OCI-M2 (cell line): ENCODE measurements around the gene SLC25A26.

Experiments used
- DNase-seq: peaks from one replicate; lab custom pipeline; 2025; ENCODE audit not compliant: unreplicated experiment; lab: John Stamatoyannopoulos, UW

Gene SLC25A26, protein sequence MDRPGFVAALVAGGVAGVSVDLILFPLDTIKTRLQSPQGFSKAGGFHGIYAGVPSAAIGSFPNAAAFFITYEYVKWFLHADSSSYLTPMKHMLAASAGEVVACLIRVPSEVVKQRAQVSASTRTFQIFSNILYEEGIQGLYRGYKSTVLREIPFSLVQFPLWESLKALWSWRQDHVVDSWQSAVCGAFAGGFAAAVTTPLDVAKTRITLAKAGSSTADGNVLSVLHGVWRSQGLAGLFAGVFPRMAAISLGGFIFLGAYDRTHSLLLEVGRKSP

DNA sequence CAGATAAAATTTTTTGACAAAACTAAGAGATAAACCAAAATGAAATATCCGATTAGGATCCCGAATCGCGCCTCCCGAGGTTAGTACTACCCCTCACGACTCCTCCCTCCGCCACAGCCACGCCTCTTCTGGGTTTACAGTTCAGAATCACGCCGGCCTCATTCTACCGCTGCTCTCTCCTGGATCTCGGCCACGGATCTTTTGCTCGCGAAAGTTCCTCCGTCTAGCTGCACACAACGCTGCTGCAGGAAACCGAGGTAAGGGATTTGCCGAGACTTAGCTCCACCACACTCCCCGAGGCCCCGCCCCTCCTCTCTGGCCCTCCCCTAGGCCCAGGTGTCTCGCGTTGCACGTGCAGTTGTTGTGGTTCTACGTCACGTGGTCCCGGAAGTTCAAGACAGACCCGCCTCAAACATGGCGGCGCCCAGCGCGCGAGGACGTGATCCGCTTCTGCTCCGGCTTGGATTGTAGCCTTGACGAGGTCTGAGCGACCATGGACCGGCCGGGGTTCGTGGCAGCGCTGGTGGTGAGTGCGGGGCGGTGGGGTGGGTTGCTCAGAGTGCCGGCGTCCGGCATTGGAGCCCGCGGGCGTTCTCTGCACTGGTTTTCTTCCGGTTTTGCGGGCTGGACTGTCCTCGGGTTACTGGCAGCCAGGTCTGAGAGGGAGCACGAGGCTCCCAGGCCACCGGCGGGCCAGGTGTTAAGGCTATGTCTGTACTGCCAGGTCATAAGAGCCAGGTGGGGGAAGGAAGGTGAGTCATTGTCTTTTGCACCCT is at the start of gene SLC25A26:
Gene SLC25A26 (plus strand): TSS at position 400 of the 776 bp plus-strand sequence. CDS start 94 bp downstream, at position 494.
- DNase-seq, result peak; percentile 77

DNA sequence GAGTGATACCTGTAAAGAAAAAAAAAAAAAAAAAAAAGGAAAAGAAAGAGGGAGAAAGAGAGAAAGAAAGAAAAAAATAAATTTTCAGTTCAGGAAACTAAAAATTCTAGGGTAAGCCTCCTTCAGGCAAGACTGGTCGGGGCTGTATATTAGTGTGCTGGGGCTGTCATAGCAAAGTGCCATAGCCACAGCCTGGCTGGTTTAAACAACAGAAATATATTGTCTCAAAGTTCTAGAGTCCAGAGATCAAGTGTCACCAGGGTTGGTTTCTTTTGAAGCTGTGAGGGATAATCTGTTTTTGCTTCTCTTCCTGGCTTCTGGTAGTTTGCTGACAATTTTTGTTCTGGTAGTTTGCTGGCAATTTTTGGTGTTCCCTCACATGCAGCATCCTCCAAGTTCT is 48.4 kb upstream of the SLC25A26 start:
- no peak for DNase-seq

DNA sequence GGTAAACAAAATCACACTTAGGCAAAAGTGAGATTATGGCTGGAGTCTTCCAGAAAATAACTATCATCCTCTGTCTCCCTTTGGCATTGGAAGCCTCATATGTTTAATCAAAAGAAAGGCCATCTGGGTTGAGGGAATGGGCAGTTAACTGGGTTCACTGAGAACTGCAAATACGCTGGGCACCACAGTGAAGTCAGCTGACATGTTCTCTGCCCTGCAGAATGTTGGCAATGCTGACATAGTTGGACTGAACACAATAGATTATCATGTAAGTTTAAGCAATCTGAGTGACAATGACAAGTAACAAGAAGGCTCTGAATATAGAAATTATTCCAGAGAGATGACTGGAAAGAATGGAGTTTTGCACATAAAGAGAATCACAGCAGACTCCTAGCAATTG is 43.8 kb upstream of the SLC25A26 start:
- no peak for DNase-seq

DNA sequence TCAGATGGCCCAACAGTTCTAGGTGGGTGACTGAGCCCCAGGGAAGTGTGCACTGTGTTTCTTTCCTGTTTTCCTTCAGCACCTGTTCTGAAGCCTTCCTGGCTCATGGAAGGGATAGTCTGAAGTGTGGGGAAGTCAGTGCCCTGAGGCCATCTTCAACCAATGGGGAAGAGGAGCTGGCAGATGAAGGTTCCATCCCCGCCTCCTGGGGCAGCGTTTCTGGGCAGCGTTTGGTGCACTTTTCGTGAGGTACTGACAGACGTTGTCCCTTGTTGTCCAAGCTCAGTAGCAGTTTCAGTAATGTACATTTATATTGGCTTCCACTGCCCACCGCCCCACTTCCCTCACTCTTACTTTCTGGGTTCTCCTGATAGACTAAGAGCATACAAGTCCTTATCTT is 42.6 kb upstream of the SLC25A26 start:
- no peak for DNase-seq

DNA sequence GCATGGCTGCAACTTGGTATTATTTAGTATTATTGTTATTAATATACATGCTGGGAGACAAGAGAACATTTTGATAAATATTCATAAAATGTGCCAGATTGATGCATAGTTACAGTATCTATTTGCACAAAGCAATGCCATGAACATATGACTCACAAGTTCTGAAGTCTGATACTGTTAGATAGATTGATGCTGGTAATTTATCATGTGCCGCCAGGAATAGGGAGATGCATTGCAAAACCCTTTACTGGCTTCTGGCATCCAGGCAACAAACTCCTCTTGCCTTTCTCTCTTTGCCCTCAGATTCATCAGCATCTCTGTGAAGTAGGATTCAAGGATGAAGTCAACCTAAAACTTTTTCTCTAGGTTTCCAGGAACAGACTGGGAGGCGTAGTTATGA is 41.0 kb upstream of the SLC25A26 start:
- DNase-seq, result no peak

DNA sequence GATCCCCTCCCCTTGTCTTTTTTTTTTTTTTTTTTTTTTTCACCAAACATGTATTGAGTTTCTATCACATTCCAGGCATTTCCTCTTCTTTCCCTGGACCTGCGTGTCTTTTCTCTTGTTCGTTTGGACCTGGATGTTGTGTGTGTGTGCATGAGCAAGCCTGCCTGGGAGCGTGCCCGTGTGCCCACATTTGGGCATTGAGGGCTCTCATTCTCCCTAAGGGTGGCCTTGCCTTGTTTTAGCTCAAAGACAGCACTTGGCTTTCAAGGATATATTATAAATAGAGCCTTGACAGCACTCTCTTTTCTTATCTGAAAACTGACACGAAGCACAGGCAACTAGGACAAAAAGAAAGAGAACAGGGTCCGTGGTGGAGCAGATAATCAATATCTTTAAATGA is 39.0 kb upstream of the SLC25A26 start:
- DNase-seq, result no peak

DNA sequence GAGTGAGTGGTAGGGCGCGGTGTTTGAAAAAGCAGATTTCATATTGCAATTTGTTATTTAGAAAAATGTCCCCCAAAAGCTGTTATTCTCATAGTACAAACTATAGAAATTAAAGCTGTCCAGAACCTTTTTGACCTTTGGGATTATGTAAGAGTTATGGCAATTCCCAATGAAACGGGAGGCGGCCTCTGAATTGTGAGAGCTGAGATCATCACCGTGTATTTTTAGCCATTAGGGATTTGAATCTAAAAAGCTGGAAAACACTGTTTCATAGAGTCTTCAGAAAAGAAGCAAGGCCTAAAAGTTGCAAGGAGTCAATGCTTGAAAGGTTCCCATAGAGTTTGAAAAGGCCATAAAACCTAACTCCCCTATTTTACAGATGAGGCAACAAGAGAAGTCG is 38.6 kb upstream of the SLC25A26 start:
- no peak for DNase-seq

DNA sequence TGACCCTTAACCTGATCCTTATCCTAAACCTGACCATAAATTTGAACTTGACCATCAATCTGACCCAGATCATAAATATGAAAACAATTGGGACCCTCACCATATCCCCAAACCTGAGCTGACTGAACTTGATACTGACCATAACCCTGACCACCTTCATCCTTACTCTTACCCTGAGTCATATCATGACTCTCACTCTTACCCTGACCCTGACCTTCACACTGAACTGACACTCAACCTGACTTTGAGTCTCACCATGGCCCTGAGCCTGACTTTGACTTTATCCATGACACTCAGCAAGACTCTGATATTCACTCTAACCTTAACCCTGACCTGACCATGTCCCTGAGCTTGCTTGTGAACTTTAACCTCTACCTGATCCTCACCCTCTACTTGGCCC is 34.3 kb upstream of the SLC25A26 start:
- no peak for DNase-seq

DNA sequence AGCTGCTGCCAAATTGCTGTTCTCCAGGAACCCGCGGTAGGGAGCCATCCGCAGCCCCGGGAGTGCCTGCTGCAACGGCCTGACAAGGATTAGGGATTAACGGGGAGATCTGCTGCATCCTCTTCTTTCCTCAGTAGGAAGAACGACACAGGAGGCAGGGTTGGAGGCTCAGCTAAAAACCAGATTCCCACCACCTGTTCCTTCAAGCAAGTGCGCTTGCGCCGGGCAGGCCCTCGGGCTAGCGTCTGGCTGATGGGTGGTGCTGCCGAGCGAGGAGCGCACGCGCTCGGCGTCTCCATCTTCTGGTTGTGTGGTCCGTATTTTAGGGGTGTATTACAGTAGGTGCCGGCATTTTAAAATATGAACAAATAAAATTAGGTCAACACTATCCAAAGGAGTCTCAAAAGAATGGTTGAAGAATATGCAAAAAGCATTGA is 25.4 kb upstream of the SLC25A26 start:
- DNase-seq, result no peak

DNA sequence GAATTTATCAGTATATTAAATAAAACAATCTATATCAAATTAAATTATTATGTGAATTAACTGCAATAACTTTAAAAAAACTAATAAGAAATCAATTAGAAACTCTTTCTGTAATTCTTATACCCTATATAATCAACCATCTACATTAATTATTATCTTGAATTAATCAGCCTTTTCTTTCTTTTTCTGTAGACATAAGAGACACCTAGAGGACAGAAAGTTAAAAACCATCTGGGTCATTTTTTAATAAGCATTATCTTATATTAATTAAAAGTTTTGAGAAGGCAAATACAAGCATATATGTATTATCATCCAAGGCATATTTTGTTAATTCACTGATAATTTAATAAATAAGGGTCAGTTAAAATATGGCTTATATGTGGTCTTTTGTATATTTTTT is 24.2 kb upstream of the SLC25A26 start:
- DNase-seq, result no peak

DNA sequence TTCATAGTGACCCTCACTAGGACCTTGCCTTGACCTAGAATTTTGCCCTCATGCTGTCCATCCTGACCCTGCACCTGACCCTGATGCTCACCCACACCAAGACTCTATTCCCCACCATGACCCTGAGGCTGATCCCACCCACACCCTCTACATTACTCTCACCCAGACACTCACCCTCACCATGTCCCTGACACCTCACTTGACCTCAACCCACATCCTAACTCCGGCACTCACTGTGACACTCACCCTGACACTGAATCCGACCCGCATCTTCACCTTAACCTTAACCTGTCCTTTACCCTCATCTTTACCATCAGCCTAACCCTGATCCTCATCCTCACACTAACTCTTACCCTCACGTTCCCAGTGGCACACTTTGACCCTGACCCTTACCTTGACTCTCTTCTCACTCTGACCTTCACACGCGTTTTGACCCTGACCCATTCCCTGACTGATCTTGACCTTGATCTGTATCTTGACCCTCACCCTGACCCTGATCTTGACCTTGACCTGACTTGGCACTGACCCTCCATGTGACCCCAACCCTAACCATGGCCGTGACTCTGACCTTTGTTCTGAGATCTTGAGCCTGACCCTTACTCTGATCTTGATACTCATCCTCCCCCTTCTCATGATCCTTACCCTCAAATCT is 22.2 kb upstream of the SLC25A26 start:
- no peak for DNase-seq

DNA sequence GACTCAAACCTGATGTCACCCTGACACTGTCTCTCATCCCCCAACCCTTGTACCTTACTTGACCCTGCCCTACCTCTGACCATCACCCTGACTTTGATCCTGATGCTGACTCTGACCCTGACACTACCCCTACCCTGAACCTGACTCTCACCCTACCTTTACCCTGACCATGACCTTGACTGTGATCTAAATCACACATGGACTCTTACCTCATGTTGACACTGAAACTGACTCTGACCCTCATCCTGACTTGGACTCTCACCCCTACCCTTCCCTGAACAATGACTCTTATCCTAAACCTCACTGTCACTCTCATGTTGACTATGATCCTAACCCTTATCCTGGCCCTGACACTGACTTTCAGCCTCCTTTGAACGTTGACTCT is 21.7 kb upstream of the SLC25A26 start:
- DNase-seq, result no peak

DNA sequence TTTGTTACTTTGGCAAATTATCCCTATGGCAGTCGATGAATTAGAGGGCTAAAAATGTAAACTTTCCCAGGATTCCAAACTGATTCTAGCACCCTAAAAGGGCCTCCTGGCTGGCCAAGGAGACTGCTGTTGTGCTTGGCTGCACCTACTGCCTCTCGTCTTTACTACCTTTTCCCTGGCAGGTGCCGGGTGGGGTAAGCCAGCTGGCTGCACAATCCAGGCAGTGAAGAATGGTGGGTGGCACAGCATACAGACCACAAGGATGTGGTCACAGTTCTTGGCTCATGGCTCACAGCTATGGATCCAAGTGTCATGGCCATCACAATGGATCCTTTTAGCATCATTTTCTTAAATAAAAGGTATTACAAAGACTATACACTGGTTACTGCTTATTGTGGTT is 20.7 kb upstream of the SLC25A26 start:
- DNase-seq, result no peak

DNA sequence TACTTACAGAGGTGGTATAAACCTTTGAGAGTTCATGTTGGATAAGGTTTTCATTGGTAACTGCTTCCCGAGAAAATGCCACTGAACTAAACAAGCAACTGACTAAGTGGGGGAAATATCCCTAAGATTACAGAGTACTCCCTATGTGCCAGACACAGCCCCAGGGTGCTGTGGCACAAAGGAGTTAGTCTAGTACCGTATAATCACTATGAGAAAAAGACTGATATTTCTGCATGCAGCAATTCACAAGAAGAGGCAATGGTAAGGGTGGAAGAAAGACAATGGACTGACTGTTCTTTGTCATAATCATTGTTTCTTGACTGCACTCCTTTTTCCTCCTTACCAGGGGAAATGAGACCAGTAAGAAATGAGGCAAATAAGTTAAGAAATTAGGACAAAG is 20.0 kb upstream of the SLC25A26 start:
- DNase-seq, result no peak

DNA sequence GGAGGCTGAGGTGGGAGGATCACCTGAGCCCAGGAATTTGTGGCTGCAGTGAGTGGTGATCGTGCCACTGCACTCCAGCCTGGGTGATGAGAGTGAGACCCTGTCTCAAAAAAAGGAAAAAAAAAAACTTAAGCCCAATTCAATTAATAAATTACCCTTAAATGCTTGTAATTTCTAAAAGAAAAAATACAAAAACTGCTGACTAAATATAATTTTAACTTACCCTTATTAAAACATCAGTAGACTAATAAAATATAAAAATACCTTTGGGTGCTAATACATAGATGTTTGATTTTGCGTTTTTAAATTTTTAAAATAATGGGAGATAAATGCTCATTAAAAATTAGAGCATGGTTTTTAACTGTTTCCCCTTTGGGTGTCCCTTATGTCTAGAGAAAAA is 17.5 kb upstream of the SLC25A26 start:
- no peak for DNase-seq

DNA sequence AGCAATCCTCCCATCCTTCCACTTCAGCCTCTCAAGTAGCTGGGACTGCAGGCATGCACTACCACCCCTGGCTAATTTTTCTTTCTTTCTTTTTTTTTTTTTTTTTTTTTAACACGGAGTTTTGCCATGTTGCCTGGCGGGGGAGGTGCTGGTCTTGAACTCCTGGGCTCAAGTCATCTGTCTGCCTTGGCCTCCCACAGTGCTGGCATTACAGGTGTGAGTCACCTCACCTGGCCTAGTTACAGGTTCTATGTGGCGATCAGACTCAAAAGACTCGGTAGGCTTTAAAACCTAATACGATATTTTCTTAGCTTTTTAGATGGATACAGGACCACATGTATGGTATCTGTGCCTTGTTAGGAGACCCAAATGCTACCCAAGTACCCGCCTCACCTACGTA is 14.0 kb upstream of the SLC25A26 start:
- no peak for DNase-seq

DNA sequence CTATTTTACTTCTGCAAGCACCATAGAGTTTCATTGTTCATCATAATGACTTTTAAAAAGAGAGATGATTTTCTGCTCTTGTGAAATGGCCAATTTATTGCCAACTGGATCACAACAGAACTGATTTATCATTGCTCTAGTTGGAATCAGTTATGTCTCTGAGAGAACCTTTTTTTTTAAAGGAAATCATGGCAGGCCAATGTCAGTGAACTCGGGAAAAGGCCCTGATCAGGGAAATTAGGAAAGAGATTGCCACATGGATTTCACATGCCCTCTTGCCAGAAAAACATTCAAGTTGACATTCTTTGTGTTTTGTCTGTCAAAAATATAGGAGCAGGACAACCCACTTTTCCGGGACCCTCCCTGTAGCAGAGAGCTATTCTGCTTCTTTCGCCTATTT is 12.6 kb upstream of the SLC25A26 start:
- DNase-seq, result no peak

DNA sequence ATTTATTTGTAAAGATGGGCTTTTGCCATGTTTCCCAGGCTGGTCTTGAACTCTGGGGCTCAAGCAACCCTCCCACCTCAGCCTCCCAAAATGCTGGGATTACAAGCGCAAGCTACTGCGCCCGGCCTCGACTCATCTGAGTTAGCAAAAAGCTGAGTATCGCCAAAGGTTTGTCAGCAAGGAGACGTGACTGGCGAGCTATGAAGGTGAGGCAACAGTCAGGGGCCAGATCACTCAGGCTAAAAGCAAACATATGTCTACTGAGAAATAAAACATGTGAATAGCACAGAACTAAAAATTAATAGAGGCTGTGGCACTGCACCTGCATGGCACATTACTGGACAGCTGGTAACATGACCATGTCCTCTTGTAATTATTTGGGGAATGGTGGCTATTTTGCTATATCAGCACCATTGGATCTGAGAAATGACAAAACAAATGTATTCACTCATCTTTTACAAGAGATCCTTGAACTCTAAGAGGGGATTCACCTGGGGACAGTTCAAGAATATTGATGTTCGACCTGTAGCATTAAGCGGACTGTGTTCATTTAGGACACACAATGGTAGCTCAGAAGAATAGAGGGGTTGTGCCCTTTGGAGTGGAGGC is 10.0 kb upstream of the SLC25A26 start:
- no peak for DNase-seq

DNA sequence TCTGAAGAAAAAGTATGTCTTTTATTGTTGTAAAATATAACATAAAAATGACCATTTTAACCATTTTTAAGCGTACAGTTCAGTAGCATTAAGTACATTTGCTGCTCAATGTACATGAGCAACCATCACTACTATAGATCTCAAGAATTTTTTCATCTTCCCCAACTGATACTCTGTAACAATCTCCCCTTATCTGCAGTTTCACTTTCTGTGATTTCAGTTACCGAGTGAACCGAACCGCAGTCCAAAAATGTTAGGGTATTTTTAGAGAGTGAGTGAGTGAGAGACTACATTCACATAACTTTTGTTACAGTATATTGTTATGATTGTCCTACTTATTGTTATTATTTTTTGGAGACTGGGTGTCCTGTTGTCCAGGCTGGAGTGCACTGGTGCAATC is 9.0 kb upstream of the SLC25A26 start:
- no peak for DNase-seq

DNA sequence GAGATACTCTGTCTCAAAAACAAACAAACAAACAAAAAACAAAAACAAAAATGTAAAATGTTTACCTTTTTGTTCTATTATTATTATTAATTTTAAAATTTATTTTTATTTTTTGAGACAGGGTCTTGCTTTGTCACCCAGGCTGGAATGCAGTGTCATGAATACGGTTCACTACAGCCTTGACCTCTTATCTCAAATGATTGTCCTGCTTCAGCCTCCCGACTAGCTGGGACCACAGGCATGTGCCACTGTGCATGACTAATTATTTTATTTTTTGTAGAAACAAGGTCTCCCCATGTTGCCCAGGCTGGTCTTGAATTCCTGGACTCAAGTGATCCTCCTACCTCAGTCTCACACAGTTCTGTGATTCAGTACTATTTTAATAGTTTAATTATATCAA is 5.7 kb upstream of the SLC25A26 start:
- DNase-seq, result no peak

DNA sequence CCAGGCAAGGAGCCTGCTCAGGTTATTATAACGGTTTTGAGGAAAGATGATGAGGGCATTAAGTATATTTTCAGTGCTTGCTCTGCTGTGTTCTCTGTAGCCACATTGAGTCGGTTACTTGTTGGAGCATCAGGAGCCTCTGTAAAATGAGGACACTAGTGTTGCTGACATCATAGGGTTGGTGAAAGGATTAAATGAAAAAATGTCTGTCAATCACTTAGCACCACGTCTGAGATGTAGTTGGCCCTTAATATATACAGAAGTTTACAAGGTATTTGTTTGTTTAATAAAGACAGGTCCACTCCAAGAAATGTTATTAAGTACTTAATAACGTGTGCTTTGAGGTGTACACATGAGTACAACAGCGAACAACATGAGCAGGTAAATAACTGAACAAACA is 735 bp upstream of the SLC25A26 start:
- no peak for DNase-seq

DNA sequence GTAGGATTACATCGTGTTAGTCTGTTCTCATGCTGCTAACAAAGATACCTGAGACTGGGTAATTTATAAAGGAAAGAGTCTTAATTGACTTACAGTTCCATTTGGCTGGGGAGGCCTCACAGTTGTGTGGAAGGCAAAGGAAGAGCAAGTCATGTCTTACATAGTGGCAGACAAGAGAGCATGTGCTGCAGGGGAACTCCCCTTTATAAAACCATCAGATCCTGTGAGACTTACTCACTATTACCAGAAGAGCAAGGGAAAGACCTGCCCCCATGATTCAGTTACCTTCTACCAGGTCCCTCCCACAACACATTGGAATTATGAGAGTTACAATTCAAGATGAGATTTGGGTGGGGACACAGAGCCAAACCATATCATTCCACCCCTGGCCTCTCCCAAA is 3.4 kb downstream of the SLC25A26 start:
- DNase-seq, result no peak
